T-helper 1 cell treated with Interleukin-12 subunit alpha and Interleukin-12 subunit beta and Interleukin-4 antibody, amounts not matched to agents 30 μg/mL and 1 μg/mL, for 36 hours (primary cell): ENCODE data around the gene SRXN1.

ENCODE experiments used
- H3K27ac Mint-ChIP-seq: one replicate; pipeline ENCODE4 v1.8.0; 2021; ENCODE audit warnings: mild to moderate bottlenecking, mixed read lengths
- H3K27me3 Mint-ChIP-seq: one replicate; pipeline ENCODE4 v1.8.0; 2021; ENCODE audit warnings: low read depth, mixed read lengths
- H3K36me3 Mint-ChIP-seq: one replicate; pipeline ENCODE4 v1.8.0; 2021; ENCODE audit warnings: low read depth, mixed read lengths
- H3K4me1 Mint-ChIP-seq: one replicate; pipeline ENCODE4 v1.8.0; 2021; ENCODE audit warnings: low read depth, mixed read lengths
- H3K4me3 Mint-ChIP-seq: one replicate; pipeline ENCODE4 v1.8.0; 2021; ENCODE audit warnings: mild to moderate bottlenecking, moderate library complexity, mixed read lengths
- H3K9me3 Mint-ChIP-seq: one replicate; pipeline ENCODE4 v1.8.0; 2021; ENCODE audit warnings: mixed read lengths

Gene SRXN1

DNA sequence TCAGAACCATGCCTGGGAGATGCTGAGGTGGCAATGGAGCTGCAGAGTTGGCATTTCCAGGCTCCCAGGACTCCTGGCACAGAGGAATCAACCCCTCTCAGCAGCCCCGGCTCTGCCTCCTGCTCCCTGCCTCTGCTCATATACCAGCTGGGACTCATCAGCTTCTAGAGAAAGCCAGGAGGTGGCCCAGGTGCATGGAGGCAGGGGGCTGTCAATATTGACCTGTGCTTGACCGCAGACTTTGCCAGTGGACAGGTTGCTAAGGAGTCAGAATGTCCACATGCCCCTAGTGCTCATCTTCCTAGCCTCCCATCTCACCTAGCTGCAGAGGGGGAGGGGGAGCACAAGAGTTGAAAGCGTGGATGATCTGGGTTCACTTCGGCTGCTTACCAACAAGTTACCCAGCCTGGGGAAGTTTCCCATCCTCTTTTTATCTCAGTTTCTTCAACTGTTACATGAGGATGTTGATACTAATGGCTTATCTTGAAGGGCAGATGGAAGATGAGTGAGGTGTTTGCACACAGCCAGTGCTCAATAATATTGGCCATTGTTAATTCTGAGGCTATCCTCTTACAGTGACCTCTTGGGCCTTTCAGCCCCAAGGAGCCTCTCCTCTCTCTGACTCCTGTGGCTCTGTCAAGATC is 31.8 kb upstream of the SRXN1 start:
- Mint-ChIP-seq H3K9me3 (no peaks in the 10 kb centered on the region), H3K4me1 (no peaks in the 10 kb centered on the region), H3K36me3 (no peaks in the 10 kb centered on the region), H3K27ac (no peak overlapping the region), H3K4me3 (no peak overlapping the region), H3K27me3 (peaks cover 4% of the 10 kb centered on the region)

GRCh38 chr20:682123-682522 is 29.1 kb upstream of the SRXN1 start:
- Mint-ChIP-seq H3K27me3 (peaks cover 13% of the 10 kb centered on the region), H3K36me3 (no peaks in the 10 kb centered on the region), H3K9me3 (no peaks in the 10 kb centered on the region), H3K27ac (no peak overlapping the region), H3K4me1 (no peaks in the 10 kb centered on the region), H3K4me3 (no peak overlapping the region)

DNA sequence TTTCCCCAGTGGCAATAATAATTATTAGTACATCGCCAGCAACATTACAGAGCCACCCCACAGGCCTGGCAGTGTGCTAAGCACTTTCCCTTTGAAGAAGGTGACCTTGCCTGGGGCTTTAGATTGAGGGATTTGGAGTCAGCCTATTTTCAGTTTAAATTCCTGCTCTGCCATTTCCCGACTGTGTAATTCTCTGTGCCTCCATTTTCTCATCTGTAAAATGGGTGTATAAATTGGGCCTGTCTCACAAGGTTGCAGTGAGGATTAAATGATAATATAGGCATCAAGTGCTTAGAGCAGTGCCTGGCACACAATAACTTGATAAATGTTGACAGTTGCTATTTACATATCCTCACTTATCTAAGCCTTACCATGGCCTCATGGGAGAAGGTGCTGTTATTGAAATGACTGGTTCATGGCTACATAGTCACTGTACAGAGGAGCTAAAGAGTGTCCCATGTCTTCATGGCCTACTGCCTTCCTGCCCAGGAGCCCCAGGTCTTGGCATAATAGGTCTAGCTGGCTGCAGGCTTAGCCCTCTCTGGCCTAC is 27.7 kb upstream of the SRXN1 start:
- Mint-ChIP-seq H3K4me3 (no peak overlapping the region), H3K36me3 (no peaks in the 10 kb centered on the region), H3K4me1 (peaks cover 3% of the 10 kb centered on the region), H3K27me3 (peaks cover 23% of the 10 kb centered on the region), H3K27ac (no peak overlapping the region), H3K9me3 (no peaks in the 10 kb centered on the region)

- H3K27me3 Mint-ChIP-seq: peaks cover 42% of the 10 kb centered on the region
- peaks cover 3% of the 10 kb centered on the region for H3K4me1 Mint-ChIP-seq
Observed at GRCh38 chr20:677957-678356, 25.0 kb upstream of the SRXN1 start.

GRCh38 chr20:676967-677366 is 24.0 kb upstream of the SRXN1 start:
- Mint-ChIP-seq H3K4me3 (no peak overlapping the region), H3K4me1 (peaks cover 3% of the 10 kb centered on the region), H3K9me3 (no peaks in the 10 kb centered on the region), H3K36me3 (no peaks in the 10 kb centered on the region), H3K27me3 (peaks cover 52% of the 10 kb centered on the region), H3K27ac (no peak overlapping the region)

More at GRCh38 chr20:677957-678356, 25.0 kb upstream of the SRXN1 start:
- Mint-ChIP-seq H3K9me3 (no peaks in the 10 kb centered on the region), H3K27ac (no peak overlapping the region), H3K4me3 (no peak overlapping the region), H3K36me3 (no peaks in the 10 kb centered on the region)

GRCh38 chr20:676315-676937 is 23.4 kb upstream of the SRXN1 start:
- Mint-ChIP-seq H3K36me3 (no peaks in the 10 kb centered on the region), H3K4me3 (no peak overlapping the region), H3K4me1 (peaks cover 3% of the 10 kb centered on the region)

DNA sequence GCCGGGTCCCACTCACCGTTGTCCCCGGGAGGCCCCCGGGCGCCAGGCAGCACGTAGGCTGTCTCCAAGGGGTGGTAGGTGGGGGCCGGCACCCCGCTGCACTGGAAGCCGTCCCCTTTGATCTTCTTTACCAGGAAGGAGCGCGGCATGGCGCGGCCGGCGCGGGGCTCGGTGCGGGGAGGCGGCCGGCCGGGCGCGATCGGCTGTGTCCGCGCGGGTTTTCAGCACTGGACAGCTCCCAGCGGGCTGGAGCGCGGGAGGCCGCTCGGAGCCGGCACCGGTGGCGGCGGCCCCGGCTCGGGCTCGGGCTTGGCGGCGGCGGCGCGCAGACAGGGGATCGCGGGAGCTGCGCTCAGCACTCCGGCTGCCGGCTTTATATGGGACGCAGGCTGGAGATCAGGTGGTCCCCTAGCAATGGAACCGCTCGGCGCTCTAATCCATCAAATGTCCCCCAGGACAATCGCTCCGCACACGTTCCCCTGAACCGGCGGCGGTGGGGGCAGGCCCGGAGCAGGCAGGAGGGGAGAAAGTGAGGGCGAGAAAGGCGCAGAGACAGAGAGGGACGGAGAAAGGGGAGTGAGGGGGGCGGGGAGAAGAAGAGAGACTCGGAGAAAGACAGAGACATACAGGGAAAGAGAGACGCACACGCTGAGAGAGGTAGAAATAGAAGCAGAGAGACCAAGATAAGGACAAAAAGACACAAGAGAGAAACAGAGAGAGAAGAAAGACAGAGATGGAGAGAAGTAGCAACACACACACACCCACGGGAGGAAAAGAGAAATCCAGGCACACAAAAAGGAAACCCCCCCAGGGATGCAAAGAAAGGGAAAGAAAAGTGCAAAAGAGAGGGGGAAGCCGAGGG is 22.7 kb upstream of the SRXN1 start, which contains the start of gene SCRT2:
Gene SCRT2 (minus strand): TSS at position 350 of the 862 bp plus-strand sequence. CDS start 201 bp downstream, at position 149.
- H3K27me3 Mint-ChIP-seq: peaks cover 60% of the 10 kb centered on the region
- H3K4me1 Mint-ChIP-seq: peaks cover 3% of the 10 kb centered on the region
- H3K36me3 Mint-ChIP-seq: no peaks in the 10 kb centered on the region
- H3K4me3 Mint-ChIP-seq: no peak within 1 kb of the TSS
- no peaks in the 10 kb centered on the region for H3K9me3 Mint-ChIP-seq
- no peak within 1 kb of the TSS for H3K27ac Mint-ChIP-seq

More at GRCh38 chr20:676315-676937, 23.4 kb upstream of the SRXN1 start:
- no peaks in the 10 kb centered on the region for H3K9me3 Mint-ChIP-seq
- H3K27me3 Mint-ChIP-seq: peaks cover 57% of the 10 kb centered on the region
- no peak overlapping the region for H3K27ac Mint-ChIP-seq

DNA sequence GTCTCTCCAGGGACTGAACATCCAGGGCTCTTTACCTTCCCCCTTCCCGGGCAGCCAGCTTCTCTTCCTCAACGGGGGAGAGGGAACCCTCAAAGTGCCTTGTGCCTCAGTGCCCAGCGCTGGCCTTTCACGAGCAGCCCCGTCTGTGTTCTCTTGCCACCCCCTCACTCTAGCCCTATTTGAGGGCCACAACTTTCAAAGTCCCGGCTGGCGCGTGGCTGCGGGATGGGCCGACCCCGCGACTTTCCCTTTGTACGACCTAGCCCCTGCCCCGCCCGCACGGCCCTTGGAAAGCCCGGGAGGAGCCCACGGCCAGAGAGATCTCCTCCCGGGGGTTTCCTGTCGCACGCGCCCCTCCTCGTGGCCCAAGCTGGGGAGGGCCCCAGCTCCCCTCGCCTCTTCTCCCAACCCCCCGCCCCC is 22.0 kb upstream of the SRXN1 start:
- Mint-ChIP-seq H3K27ac (no peak overlapping the region), H3K4me1 (peaks cover 3% of the 10 kb centered on the region), H3K4me3 (no peak overlapping the region), H3K36me3 (no peaks in the 10 kb centered on the region), H3K9me3 (no peaks in the 10 kb centered on the region), H3K27me3 (peaks cover 60% of the 10 kb centered on the region)

- Mint-ChIP-seq H3K36me3 (no peaks in the 10 kb centered on the region), H3K27ac (no peak overlapping the region), H3K4me3 (no peak overlapping the region), H3K9me3 (no peaks in the 10 kb centered on the region), H3K4me1 (peaks cover 3% of the 10 kb centered on the region), H3K27me3 (peaks cover 59% of the 10 kb centered on the region)
Observed at GRCh38 chr20:673603-674001, 20.6 kb upstream of the SRXN1 start.

DNA sequence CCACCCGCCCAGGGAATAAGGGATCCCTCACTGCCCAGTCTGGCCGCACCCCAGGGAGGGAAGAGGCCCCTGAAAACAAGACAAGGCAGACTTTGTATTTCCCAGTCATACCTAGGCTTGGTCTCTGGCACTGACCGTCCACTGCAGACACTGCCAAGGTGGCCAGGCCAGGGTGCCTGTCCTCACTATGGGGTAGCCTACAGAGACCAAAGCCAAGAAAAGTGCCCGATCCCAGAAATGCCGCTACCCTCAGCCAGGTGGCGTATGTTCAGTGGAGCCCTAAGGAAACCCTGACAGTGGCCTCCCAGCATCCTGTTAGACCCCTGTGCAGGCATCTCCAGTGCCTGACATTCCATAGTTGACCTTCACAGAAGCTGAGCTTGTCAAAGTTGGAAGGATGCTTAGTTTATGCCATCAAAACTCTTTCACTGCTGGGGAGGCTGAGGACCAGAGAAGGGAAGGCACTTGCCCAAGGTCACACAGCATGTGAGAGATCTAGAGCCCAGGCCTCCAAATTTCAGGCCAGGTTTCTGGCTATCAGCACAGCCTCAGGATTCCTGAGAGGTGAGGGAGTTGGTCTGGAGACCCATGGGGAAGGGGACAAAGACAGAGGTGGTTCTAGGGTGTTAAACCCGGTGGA is 20.1 kb upstream of the SRXN1 start:
- Mint-ChIP-seq H3K9me3 (no peaks in the 10 kb centered on the region), H3K27me3 (peaks cover 56% of the 10 kb centered on the region), H3K4me3 (no peak overlapping the region), H3K27ac (no peak overlapping the region), H3K4me1 (peaks cover 3% of the 10 kb centered on the region), H3K36me3 (no peaks in the 10 kb centered on the region)

DNA sequence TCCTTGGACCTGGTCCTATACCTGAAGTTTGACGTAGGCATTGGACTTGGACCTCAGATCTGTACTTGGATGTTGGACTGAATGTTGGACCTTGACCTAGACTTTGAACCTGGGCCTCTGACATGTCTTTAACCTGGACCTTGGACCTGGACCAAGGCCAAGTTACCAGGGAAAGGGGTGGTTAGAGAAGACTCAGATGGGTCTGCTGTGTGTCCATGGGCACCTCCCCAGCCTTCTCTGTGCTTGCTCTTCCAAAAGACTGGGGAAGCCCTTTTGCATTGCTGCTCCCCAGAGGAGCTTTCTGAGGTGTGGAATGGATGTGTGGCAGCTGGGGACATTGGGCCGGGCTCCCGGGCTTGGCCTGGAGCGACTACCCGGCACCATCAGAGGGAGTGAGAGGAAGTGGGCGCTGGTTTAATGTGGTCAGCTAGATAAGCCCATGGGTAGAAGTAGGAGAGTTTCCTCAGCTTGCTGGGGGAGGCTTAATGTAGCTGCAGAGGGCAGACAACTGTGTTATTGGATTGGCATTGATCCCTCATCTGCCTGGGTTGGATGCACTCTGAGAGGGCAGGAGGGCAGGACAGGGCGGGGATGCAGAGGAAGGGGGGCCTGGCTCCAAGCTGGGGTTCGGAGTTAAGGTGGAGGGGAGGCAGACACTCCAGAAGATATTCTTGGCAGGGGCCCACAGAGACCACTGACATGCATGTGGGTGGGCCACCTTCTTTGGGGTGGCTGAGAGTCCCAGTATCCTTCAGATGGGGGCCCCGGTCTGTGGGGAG is 18.4 kb upstream of the SRXN1 start:
- Mint-ChIP-seq H3K27ac (no peak overlapping the region), H3K36me3 (no peaks in the 10 kb centered on the region), H3K9me3 (no peaks in the 10 kb centered on the region), H3K4me1 (peaks cover 3% of the 10 kb centered on the region), H3K4me3 (no peak overlapping the region), H3K27me3 (peaks cover 58% of the 10 kb centered on the region)

GRCh38 chr20:669573-669972 is 16.6 kb upstream of the SRXN1 start:
- H3K9me3 Mint-ChIP-seq: no peaks in the 10 kb centered on the region
- no peaks in the 10 kb centered on the region for H3K36me3 Mint-ChIP-seq
- no peak overlapping the region for H3K27ac Mint-ChIP-seq
- H3K27me3 Mint-ChIP-seq: peaks cover 59% of the 10 kb centered on the region
- no peak overlapping the region for H3K4me3 Mint-ChIP-seq
- no peaks in the 10 kb centered on the region for H3K4me1 Mint-ChIP-seq

- Mint-ChIP-seq H3K27ac (no peak overlapping the region), H3K27me3 (peaks cover 53% of the 10 kb centered on the region), H3K9me3 (no peaks in the 10 kb centered on the region), H3K36me3 (no peaks in the 10 kb centered on the region), H3K4me3 (no peak overlapping the region), H3K4me1 (no peaks in the 10 kb centered on the region)
Observed at GRCh38 chr20:668638-669037, 15.6 kb upstream of the SRXN1 start.
